Central memory CD8-positive, alpha-beta T cell (primary cell): ENCODE measurements around the gene MAIP1.

Source experiments
- ATAC-seq: fragments of 150-1000 bp; cut with Tn5 transposase; replicated peaks from 2 replicates; pipeline ENCODE4 v1.10.0; 2022; ENCODE audit warnings: mild to moderate bottlenecking, moderate FRiP score, moderate number of reproducible peaks; ENCODE audit not compliant: poor library complexity, severe bottlenecking; ENCODE audit errors: extremely low read depth
- DNase-seq, 2 donors: peaks; one replicate each; pipeline ENCODE4 v3.0.0; 2021; ENCODE audit warnings: low spot score in 2 of 2
- H3K27ac Mint-ChIP-seq: one replicate; pipeline ENCODE4 v1.8.0; 2022; ENCODE audit warnings: low read depth, mild to moderate bottlenecking, moderate library complexity, mixed read lengths
- H3K27me3 Mint-ChIP-seq: one replicate; pipeline ENCODE4 v1.8.0; 2022; ENCODE audit warnings: mixed read lengths
- H3K36me3 Mint-ChIP-seq: one replicate; pipeline ENCODE4 v1.8.0; 2022; ENCODE audit warnings: mild to moderate bottlenecking, moderate library complexity, mixed read lengths; ENCODE audit not compliant: insufficient read depth
- H3K4me1 Mint-ChIP-seq: one replicate; pipeline ENCODE4 v1.8.0; 2022; ENCODE audit warnings: mixed read lengths
- H3K4me3 Mint-ChIP-seq: one replicate; pipeline ENCODE4 v1.8.0; 2022; ENCODE audit warnings: mild to moderate bottlenecking, moderate library complexity, mixed read lengths
- H3K9me3 Mint-ChIP-seq: one replicate; pipeline ENCODE4 v1.8.0; 2022; ENCODE audit warnings: mixed read lengths

The MAIP1 gene

GRCh38 chr2:199983534-199983933 lies 28.2 kb downstream of the MAIP1 start:
- Mint-ChIP-seq H3K9me3 (no peaks in the 10 kb centered on the region), H3K36me3 (no peaks in the 10 kb centered on the region), H3K4me3 (no peak overlapping the region), H3K27ac (no peak overlapping the region), H3K27me3 (no peaks in the 10 kb centered on the region), H3K4me1 (peaks cover 14% of the 10 kb centered on the region)
- DNase-seq (no peak), ATAC-seq (no peak)

DNA sequence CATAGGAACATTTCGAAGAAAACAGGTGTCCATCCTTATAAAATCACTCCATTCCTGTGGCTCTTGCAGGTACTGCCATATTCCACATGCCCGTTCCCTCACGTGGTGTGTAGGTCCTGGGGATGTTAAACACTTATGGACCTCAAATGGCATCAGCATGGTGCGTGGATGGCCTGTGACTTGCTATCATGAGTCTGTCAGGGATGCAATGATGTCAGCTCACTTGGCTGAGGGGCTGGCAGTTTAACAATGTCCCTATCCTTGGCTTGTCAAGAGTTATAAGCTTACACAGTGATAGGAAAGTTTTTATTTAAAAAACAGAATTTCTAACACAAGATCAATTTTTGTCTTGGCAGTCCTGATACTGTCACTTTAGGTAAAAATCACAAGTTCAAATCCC lies 28.8 kb downstream of the MAIP1 start:
- H3K27me3 Mint-ChIP-seq, result no peaks in the 10 kb centered on the region
- no peak overlapping the region for H3K27ac Mint-ChIP-seq
- DNase-seq (no peak), ATAC-seq (no peak)
- H3K4me1 Mint-ChIP-seq, result peaks cover 14% of the 10 kb centered on the region
- no peak overlapping the region for H3K4me3 Mint-ChIP-seq
- H3K9me3 Mint-ChIP-seq, result no peaks in the 10 kb centered on the region
- no peaks in the 10 kb centered on the region for H3K36me3 Mint-ChIP-seq

- H3K4me3 Mint-ChIP-seq, result no peak overlapping the region
- no peak overlapping the region for H3K27ac Mint-ChIP-seq
- DNase-seq (no peak), ATAC-seq (no peak)
- H3K4me1 Mint-ChIP-seq, result peaks cover 13% of the 10 kb centered on the region
- H3K36me3 Mint-ChIP-seq, result no peaks in the 10 kb centered on the region
- H3K27me3 Mint-ChIP-seq, result no peaks in the 10 kb centered on the region
- H3K9me3 Mint-ChIP-seq, result no peaks in the 10 kb centered on the region
These were observed 29.4 kb downstream of the MAIP1 start for GRCh38 chr2:199984755-199985154.

DNA sequence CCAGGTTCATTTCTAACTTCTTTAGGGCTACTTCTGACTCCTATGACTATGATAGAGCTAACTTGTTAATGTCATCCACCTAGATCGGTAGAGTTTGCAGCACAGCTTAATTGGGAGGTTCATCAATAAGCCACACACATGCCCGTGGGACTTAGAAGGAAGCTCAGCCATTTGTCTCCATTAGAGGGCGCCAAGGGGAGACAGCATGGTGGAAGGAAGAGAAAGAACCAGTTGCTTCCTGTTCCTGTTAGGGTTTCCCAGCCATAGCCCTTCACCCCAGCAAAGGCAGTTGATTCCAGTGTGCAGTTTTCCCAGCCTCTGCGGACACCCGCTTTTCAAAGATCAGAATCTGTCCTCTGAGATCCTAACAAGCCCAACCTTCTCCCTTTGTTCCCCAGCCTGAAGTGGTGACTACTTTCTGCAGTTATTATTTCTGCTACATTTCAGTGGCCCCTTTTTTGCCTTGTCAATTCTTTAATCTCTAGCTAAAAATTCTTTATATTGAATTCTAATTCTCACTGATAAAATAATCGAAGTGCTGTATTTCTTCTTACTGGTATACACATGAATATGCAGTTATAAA lies 30.3 kb downstream of the MAIP1 start:
- Mint-ChIP-seq H3K36me3 (no peaks in the 10 kb centered on the region), H3K27ac (no peak overlapping the region)

DNA sequence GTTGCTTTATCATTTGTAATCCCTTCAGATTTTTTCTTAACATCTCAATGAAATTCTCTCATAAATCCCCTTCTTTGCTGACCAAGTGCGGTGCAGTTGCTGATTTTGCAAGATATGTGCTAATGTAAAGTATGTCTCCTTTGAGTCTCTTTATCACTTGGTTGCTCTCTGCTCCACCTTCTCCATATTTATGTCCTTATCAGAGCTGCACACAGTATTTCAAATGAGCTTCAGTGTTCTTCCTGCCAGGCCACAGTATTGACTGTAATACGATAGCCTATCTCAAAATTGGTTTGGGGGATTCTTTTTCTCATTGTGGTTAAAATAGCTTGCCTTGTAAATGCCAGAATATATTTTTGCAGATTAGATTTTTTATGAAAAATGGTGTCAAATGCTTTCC lies 32.2 kb downstream of the MAIP1 start:
- no peak overlapping the region for H3K4me3 Mint-ChIP-seq
- no peak overlapping the region for H3K27ac Mint-ChIP-seq
- no peak for ATAC-seq
- no peaks in the 10 kb centered on the region for H3K9me3 Mint-ChIP-seq
- H3K4me1 Mint-ChIP-seq, result peaks cover 9% of the 10 kb centered on the region
- DNase-seq, result no peak
- no peaks in the 10 kb centered on the region for H3K36me3 Mint-ChIP-seq
- H3K27me3 Mint-ChIP-seq, result no peaks in the 10 kb centered on the region

More for the DNA sequence above, 30.3 kb downstream of the MAIP1 start:
- no peaks in the 10 kb centered on the region for H3K27me3 Mint-ChIP-seq
- ATAC-seq (peak; percentile 46), DNase-seq (peak; percentile 14 to 23)
- H3K4me1 Mint-ChIP-seq, result peaks cover 9% of the 10 kb centered on the region
- H3K4me3 Mint-ChIP-seq, result no peak overlapping the region
- no peaks in the 10 kb centered on the region for H3K9me3 Mint-ChIP-seq

DNA sequence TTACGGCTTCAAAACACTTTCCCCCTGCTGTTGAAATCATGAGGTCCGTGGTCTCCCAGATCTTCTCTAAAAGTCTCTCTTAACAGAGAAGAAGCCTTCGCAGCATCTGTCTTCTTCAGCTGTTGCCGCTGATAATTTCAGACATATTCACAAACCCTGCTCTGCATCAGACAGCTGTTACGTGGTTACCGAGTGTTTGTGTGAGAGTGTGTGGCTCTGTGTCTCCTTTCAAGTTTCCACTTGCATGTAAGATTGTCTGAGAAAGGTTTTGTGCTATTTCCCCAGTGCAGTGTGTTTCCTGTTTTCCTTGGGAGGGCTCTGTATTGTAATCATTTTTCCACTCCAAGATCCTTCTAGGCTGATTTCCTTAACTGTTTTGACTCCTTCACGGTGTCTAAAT lies 32.8 kb downstream of the MAIP1 start:
- ATAC-seq (no peak), DNase-seq (no peak)
- H3K9me3 Mint-ChIP-seq, result no peaks in the 10 kb centered on the region
- H3K27ac Mint-ChIP-seq, result no peak overlapping the region
- no peak overlapping the region for H3K4me3 Mint-ChIP-seq
- H3K36me3 Mint-ChIP-seq, result no peaks in the 10 kb centered on the region
- H3K27me3 Mint-ChIP-seq, result no peaks in the 10 kb centered on the region
- H3K4me1 Mint-ChIP-seq, result peaks cover 9% of the 10 kb centered on the region

DNA sequence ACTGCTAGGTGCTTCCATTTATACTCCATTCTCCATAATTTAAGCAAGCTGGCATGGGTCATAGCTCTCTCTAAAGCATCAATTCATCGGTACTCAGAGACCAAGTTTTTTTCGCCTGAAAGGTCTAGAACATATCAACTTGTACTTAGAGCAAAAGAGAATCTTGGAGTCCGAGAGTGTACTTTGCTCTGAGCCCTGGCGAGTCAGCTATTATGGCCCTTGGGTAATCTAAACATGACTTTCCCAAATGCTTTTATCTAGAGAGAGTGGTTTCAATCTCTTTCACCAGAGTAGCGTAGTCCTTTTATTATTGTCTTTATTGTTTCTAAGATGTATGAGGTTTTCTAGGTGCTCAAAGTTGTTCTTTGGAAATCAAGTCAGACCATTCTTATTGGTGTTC lies 34.4 kb downstream of the MAIP1 start:
- peaks cover 9% of the 10 kb centered on the region for H3K4me1 Mint-ChIP-seq
- no peaks in the 10 kb centered on the region for H3K36me3 Mint-ChIP-seq
- no peaks in the 10 kb centered on the region for H3K9me3 Mint-ChIP-seq
- no peak overlapping the region for H3K27ac Mint-ChIP-seq
- H3K4me3 Mint-ChIP-seq, result no peak overlapping the region
- DNase-seq (no peak), ATAC-seq (no peak)
- H3K27me3 Mint-ChIP-seq, result no peaks in the 10 kb centered on the region

DNA sequence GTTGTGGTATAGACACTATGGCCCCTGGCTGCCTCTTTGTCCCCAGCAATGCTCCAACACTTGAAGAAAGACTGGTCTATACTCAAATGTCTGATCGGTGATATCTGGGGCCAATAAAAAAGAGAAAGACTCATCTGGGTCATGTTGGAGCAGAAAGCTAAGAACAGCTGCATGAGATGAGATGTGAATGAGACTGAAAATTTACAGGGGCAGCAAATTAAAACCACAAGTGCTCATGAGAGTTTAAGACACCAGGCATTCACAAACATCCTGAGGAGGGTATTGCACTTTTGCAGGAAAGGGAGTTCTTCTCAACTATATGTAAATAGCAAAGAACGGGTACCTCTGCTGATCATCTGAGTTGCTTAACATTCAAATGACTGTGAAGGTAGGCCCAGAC lies 36.3 kb downstream of the MAIP1 start:
- DNase-seq (no peak), ATAC-seq (no peak)
- no peaks in the 10 kb centered on the region for H3K4me1 Mint-ChIP-seq
- no peak overlapping the region for H3K4me3 Mint-ChIP-seq
- H3K36me3 Mint-ChIP-seq, result no peaks in the 10 kb centered on the region
- H3K9me3 Mint-ChIP-seq, result no peaks in the 10 kb centered on the region
- H3K27me3 Mint-ChIP-seq, result no peaks in the 10 kb centered on the region
- H3K27ac Mint-ChIP-seq, result no peak overlapping the region

DNA sequence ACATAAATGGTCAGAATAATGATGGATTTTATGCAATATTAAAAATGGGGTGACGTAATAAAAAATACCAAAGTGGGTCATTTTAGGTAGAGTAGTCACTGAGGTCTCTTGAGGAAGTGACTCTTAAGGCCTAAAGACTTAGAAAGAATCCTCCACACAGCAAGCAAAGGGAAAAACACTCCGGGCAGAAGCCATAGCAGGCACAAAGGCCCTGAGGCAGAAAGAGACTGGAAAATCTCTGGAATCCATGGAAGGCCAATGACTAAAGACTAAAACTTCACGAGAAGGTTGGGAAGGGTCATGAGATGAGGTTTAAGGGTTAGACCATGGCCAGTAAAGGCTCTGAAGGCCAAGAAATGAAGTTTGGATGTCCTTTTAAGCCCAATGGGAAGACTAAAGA lies 36.9 kb downstream of the MAIP1 start:
- no peaks in the 10 kb centered on the region for H3K36me3 Mint-ChIP-seq

GRCh38 chr2:199994371-199994770 lies 39.0 kb downstream of the MAIP1 start:
- Mint-ChIP-seq H3K9me3 (no peaks in the 10 kb centered on the region), H3K27me3 (no peaks in the 10 kb centered on the region), H3K36me3 (no peaks in the 10 kb centered on the region), H3K4me3 (no peak overlapping the region), H3K27ac (no peak overlapping the region), H3K4me1 (no peaks in the 10 kb centered on the region)
- DNase-seq, result no peak
- no peak for ATAC-seq

More for the DNA sequence above, 36.9 kb downstream of the MAIP1 start:
- Mint-ChIP-seq H3K9me3 (no peaks in the 10 kb centered on the region), H3K27me3 (no peaks in the 10 kb centered on the region), H3K4me1 (no peaks in the 10 kb centered on the region), H3K27ac (no peak overlapping the region), H3K4me3 (no peak overlapping the region)
- no peak for DNase-seq
- ATAC-seq, result no peak

- Mint-ChIP-seq H3K4me1 (no peaks in the 10 kb centered on the region), H3K27me3 (no peaks in the 10 kb centered on the region), H3K27ac (no peak overlapping the region), H3K4me3 (no peak overlapping the region), H3K36me3 (no peaks in the 10 kb centered on the region), H3K9me3 (no peaks in the 10 kb centered on the region)
- ATAC-seq, result no peak
- DNase-seq, result no peak
These were observed 39.5 kb downstream of the MAIP1 start for GRCh38 chr2:199994896-199995295.

DNA sequence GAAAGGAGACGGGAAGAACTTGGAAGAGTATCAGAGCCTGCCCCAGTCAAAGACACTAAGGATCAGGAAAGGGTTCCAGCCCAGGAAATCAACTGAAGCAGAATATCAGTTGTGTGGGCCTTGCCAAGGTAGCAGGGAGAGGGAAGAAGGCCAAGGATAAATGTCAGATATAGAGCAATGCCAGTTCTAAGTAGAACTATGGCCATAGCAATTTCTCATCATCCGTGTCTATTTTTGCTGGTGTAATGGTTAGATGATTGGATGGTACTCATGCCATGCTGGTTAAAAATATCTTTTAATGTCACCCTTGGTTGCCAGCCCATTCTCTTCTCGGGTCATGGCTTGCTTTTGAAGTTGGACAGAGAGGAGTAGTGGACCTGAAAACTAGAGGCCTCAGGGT lies 41.9 kb downstream of the MAIP1 start:
- H3K4me3 Mint-ChIP-seq, result no peak overlapping the region
- H3K9me3 Mint-ChIP-seq, result no peaks in the 10 kb centered on the region
- no peaks in the 10 kb centered on the region for H3K4me1 Mint-ChIP-seq
- H3K27ac Mint-ChIP-seq, result no peak overlapping the region
- no peaks in the 10 kb centered on the region for H3K36me3 Mint-ChIP-seq
- peaks cover 7% of the 10 kb centered on the region for H3K27me3 Mint-ChIP-seq
- DNase-seq (no peak), ATAC-seq (no peak)

DNA sequence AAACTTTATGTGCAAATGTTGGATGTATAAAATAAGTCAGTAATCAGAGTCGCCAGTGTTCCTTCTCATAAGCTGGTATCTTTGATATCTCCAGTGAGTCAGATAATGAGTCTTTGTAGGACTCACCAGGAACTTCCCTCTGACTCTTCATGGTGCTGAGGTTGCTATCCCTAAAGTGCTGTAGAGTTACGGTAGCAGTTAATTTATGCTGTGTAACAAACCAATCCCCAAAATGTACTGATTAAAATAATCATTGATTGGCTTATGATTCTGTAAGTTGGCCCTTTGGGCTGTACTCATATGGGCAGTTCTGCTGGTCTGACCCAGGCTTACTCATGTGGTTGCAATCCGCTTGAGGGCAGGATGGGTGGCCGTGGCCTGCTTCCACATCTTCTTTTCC lies 43.8 kb downstream of the MAIP1 start:
- no peak overlapping the region for H3K4me3 Mint-ChIP-seq
- no peak overlapping the region for H3K27ac Mint-ChIP-seq
- H3K9me3 Mint-ChIP-seq, result no peaks in the 10 kb centered on the region
- ATAC-seq, result no peak
- no peak for DNase-seq
- H3K4me1 Mint-ChIP-seq, result no peaks in the 10 kb centered on the region
- H3K36me3 Mint-ChIP-seq, result no peaks in the 10 kb centered on the region
- peaks cover 15% of the 10 kb centered on the region for H3K27me3 Mint-ChIP-seq
